ENCODE results near the gene LAMTOR1.

LAMTOR1 gene

DNA sequence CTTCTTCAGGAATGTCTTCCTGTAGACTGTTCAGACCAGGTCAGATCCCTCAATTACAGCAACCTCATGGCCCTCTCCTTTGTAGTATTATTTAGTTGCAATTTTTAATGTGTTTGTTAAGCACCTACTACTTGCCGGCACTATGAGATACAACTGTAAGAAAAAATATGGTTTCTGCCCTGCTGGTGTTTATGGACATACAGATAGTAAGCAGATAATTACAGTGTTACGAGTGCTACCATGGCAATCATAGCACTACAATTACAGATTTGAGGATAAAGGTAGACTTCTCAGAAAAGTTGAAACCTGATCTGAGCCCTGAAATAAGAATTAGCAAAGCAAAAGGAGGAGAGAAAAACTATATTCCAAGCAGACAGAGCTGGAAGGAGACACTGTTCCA is 19.7 kb downstream of the LAMTOR1 start:
- DNase-seq (ENCODE audit: extremely low read depth in 1 of 2, low read depth in 1 of 2) = no peak

- no peak for DNase-seq (ENCODE audit: extremely low read depth in 1 of 2, low read depth in 1 of 2)
These were observed 21.2 kb downstream of the LAMTOR1 start for GRCh38 chr11:72081821-72082453.

DNA sequence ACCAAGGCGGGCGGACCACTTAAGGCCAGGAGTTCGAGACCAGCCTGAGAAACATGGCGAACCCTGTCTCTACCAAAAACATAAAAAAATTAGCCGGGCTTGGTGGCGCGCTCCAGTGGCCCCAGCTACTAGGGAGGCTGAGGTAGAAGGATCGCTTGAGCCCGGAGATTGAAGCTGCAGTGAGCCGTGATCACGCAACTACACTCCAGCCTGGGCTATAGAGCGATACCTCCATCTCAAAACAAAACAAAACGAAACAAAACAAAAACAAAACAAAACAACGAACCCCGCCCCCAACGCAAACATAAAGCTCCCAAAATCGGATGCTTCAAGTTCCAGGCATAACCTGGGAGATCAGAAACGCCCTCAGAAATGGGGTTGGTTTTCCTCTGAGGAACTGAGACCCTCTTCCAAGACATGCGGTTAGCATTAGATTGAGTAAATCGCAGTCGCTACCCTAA is 21.9 kb downstream of the LAMTOR1 start:
- no peak for DNase-seq (ENCODE audit: extremely low read depth in 1 of 2, low read depth in 1 of 2)

DNA sequence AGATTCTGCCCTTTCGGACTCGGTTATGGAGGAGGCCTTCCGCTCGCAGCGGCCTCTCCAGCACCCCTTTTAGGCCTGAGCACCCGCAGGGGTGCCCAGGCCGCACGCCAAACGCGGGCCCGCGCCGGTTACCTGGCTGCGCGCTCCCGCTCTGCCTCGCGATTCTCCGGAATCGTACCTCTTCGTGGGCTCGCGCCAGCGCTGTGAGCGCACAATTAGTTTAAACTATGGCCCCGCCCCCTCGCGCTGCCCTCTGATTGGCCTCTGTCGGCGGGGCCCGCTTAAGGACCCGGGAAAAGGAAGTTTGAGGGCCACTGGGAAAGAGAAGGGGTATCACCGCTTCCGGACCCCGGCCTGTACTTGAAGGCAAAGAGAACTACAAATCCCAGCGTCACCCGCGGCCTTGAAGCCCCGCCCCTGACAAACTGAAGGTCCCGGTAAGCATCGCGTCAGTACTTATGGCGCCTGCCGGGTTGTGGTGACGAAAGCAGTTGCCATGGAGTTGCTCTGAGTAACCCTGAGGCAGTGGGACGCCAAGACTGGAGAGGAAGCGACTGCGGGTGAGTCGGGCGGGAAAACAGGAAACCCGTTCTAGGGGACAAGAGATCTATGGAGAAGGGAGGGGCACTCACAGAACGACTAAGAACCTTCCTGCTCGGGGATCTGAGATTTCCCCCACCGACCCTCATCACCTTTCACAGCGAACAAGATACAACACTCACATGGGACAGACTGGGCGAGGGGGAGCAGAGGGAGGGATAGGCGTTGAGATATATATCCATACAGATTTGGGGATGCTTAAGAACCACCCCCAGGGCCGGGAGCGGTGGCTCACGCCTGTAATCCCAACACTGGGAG is 22.5 kb downstream of the LAMTOR1 start, which contains the start of the genes LRRC51 and NUMA1:
TSS of gene LRRC51 (plus strand) at position 525 of the 858 bp plus-strand sequence. CDS start 8,234 bp downstream, outside the sequence.
TSS of gene NUMA1 (minus strand) at position 217 of the 858 bp plus-strand sequence. CDS start 44,599 bp downstream, outside the sequence.
- peak; percentile 95 to 99 for DNase-seq (ENCODE audit: extremely low read depth in 1 of 2, low read depth in 1 of 2)

- DNase-seq (ENCODE audit: extremely low read depth in 1 of 2, low read depth in 1 of 2) = no peak
These were observed 23.2 kb downstream of the LAMTOR1 start for GRCh38 chr11:72079819-72080325.

DNA sequence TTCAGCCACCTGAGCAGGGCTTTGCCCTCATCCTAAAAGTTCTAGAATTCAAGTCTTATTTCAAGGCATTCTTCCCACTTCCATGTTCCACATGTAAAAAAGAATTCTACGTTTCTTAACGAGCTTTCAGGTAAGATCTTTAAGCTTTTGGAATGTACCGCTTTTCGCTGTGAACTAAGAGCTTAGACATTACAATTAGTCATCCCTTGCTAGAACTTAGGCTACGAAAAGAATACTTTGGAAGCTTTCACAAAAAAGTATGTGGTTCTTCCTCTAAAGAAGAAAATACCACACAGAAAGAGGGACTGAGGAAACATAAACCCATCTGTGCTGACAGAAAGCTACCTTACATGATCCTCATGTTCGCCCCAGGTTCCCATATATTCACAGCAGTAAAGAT is 24.6 kb downstream of the LAMTOR1 start:
- DNase-seq (ENCODE audit: extremely low read depth in 1 of 2, low read depth in 1 of 2) = no peak

DNA sequence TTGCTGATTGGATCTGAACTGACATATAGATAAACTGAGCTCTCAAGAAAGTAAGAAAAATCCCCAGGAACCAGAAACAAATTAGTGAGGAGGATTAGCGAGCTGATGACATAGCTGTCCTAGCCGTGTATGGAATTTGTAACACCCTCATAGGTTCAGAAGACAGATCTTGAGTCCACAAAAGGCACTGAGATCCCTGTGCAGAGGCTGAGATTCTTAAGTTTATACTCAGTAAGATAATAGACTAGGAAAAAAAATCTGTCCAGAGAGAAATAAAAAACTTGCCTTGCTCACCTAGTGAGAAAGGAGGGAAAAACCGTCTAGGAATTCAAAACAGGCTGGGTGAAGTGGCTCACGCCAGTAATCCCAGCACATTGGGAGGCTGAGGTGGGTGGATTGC is 27.3 kb downstream of the LAMTOR1 start:
- no peak for DNase-seq (ENCODE audit: extremely low read depth in 1 of 2, low read depth in 1 of 2)

DNA sequence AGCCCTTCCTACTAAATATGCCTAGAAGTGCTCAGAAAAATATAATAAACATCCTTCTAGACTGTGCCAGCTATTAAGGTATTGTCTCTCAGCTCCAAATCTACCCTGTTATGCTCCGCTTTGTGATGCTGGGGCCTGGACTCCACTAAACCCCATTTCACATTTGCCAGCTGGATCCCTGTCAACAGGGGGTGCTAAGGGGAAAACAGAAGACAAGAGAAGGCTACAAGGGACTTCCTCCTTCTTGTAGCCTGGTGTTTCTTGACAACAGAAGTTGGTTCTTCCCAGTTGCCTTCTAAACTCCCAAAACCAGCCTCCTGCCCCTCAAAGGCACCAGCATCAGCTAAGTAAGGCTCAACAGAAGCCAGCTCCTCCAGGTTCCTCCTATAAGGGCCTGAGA is 28.0 kb downstream of the LAMTOR1 start:
- DNase-seq (ENCODE audit: extremely low read depth in 1 of 2, low read depth in 1 of 2) = no peak

GRCh38 chr11:72072348-72072747 is 30.7 kb downstream of the LAMTOR1 start:
- no peak for DNase-seq (ENCODE audit: extremely low read depth in 1 of 2, low read depth in 1 of 2)

DNA sequence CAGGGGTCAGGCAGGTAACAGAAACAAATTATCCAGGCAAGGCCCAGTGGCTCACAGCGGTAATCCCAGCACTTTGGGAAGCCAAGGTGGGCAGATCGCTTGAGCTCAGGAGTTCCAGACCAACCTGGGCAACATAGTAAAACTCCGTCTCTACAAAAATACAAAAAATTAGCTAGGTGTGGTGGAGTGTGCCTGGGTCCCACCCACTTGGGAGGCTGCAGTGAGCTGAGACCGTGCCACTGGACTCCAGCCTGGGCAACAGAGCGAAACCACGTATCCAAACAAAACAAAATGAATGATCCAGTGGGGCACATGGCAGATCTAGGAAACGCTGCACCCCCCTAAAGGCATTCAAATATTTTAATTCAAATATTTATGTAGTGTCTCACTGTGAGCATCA is 32.6 kb downstream of the LAMTOR1 start:
- no peak for DNase-seq (ENCODE audit: extremely low read depth in 1 of 2, low read depth in 1 of 2)

GRCh38 chr11:72069787-72070251 is 33.3 kb downstream of the LAMTOR1 start:
- DNase-seq (ENCODE audit: extremely low read depth in 1 of 2, low read depth in 1 of 2) = no peak

- no peak for DNase-seq (ENCODE audit: extremely low read depth in 1 of 2, low read depth in 1 of 2)
These were observed 33.9 kb downstream of the LAMTOR1 start for GRCh38 chr11:72069200-72069599.

- DNase-seq (ENCODE audit: extremely low read depth in 1 of 2, low read depth in 1 of 2) = no peak
These were observed 35.4 kb downstream of the LAMTOR1 start for GRCh38 chr11:72067676-72068075.

- no peak for DNase-seq (ENCODE audit: extremely low read depth in 1 of 2, low read depth in 1 of 2)
These were observed 35.8 kb downstream of the LAMTOR1 start for GRCh38 chr11:72067266-72067665.

DNA sequence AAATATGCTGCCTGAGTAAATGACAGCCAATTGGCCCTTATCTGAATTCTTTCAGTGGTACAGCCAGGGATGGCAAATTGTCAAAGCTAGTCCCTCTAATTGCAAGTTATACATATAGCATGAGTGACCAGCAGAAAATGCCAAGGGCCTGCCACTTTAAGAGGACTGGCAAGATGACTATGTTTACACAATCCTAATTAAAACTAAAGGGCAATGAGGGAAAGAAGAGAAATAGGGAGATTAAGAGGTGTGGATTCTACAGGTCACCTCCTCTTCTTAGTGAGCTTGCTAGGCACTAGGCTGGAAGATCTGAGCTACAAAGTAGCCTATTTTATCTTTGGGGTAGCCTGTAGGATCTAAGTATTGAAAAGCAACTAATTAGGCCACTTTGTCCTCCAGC is 36.2 kb downstream of the LAMTOR1 start:
- no peak for DNase-seq (ENCODE audit: extremely low read depth in 1 of 2, low read depth in 1 of 2)

DNA sequence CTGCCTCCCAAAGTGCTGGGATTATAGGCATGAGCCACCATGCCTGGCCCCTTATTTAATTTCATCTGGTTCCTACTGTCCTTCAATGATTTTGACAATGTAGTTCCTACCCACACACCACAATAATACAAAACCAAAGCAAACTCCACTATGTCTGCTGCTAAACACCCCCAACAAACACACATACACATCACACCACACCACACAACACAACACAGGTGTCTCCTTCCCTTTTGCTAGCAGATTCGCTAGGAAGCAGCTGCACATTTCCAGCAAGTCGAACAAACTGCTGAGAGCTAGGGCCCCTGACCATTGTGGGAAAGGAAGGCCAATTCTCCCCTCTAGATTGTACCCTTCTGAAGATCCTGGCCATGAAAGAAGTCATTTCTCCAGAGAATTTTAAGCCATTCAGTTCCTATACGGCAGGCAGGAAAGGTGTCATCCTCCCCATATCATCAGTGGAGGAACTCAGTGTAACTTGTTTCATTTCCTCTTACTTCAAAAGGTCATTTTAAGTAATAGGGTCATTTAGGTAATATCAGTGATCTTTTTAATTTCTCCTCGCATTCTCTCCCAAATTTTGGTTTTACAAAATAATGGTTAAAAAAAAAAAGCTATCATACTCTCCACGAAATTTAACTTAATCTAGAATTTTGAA is 41.2 kb downstream of the LAMTOR1 start:
- DNase-seq (ENCODE audit: extremely low read depth in 1 of 2, low read depth in 1 of 2) = no peak

GRCh38 chr11:72058416-72059034 is 44.6 kb downstream of the LAMTOR1 start:
- DNase-seq (ENCODE audit: extremely low read depth in 1 of 2, low read depth in 1 of 2) = no peak

DNA sequence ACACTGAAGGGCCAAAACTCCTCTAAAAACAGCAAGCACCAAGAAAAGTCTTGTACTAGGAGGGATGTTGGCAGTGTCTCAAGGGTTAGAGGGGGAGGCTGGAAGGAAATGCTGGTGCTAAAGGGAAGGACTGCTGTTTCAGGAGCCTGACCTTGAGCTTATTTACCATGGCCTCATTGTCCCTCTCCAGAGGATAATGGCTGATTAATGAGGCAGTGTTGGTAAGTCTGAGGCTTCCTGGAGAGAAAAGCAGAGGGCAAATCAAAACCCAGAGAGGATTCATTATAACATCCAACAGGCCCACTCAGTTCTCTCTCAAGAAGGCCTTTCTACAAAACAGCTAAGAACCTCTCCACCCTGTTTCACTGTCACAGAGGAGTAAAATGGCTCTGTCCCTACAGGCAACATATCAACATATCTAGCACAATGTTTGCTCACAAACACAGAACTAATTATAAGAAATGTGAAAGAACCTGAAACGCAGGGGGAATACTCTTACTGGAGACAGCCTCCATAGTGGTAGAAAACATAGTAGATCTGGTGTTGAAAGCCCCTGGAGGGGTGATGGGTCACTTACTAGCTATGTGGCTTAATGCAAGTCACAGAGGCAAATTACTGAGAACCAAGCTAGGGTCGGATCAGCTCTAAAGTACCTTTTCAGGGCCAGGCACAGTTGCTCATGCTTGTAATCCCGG is 54.2 kb downstream of the LAMTOR1 start:
- no peak for DNase-seq (ENCODE audit: extremely low read depth in 1 of 2, low read depth in 1 of 2)
